HTERT RPE-1 (cell line): ENCODE data around the gene MAPK4.
"Not testable (repeated sequence)": the region's sequence is repeated elsewhere in the genome, so short reads cannot be mapped to it uniquely, and the experiment has no call there.

ENCODE experiments used
- in situ Hi-C: fragments of 300-500 bp; cut with MboI; formaldehyde crosslinking; loops from 4 replicates; pipeline ENCODE4 v1.14.3; 2020; ENCODE audit warnings: low sequenced_read_pairs

The MAPK4 gene

DNA sequence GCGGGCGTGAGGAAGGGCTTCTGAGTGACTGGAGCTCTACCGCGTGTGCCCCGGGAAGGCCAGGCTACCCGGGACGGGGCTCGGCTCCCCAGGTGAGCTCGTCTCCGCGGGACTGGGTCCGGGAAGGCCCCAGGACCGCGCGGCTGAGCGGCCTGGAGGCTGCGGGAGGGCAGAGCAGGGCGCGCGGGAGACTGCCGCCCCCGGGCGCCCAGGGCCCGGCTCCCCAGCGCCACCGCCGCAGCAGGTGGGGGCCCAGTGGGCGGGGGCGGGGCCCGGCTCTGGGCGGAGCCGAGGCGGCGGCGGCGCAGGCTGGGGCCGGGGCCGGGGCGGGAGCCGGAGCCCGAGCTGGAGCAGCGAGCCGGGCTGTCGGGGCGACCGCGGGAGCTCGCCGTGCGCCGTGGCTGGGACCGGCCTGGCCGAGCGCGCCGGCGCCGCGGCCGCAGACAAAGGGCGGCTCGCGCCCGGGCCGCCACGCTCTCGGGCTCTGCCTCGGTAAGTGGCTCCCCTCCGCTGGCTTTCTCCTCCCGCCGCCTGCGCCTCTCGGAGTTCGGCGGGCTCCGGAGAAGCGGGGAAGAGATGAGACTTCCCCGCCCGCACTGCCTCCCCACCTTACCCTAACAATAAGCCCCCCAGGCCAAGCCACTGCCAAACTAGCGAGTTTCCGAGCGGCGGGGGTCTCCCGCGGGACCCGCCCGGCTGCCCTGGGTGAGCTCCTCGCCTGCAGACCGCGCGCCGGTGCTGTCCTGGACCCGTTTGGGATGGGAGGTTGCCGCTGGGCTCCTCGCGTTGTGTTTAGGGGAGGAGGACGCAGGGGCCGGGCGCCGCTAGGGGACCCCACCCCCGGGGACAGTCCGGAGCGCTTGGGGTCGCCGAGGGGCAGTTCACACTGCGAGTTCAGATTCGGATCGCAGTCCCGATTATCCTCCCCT, at the start of gene MAPK4:
Gene MAPK4 (plus strand): TSS at position 336 of the 929 bp plus-strand sequence. CDS start 103,872 bp downstream, outside the sequence.
- in situ Hi-C loops: no loop called here

DNA sequence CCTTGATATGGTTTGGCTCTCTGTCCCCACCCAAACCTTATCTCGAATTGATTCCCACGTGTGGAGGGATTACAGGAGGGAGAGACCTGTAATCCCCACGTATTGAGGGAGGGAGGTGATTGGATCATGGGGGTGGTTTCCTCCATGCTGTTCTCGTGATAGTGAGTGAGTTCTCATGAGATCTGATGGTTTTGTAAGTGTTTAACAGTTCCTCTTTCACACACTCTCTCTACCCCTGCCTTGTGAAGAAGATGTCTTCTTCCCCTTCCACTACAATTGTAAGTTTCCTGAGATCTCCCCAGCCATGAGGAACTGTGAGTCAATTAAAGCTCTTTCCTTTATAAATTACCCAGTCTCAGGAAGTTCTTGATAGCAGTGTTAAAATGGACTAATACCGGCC, 42.6 kb upstream of the MAPK4 start:
- in situ Hi-C loops: not testable (repeated sequence)

DNA sequence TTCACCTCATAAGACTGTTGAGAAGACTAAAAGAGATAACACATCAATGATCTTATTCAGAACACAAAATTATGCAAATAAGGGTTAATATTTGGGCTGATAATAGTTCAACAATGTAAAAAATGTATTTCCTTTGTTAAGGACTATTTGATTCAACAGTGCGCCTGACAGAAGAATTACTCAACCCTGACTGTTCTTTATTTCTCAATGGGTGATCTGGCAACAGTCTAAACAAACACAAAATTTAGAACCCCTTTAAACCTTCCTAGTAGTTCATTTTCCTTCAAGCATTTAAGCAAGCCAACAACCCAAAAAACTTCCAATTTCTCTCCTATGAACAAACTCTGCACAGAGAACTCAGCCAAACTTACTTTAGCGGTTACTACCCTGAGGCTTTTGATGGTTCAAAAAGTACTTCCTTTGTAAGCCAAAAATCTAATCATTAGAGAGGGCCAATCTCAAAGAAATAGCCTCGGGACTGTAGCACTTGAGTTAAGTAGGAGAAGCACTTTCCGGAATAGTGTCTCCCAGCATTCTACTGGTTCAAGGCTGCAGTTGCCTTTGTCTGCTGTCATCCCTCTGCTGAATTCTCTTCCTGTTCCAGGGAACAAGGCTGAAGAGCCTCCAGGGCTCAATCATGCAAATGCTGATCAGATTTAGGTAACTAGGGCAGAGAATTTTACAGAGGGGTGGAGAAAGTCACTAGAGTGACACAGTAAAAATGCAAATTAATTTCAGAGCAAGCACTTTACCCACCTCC, 40.9 kb upstream of the MAPK4 start:
- in situ Hi-C loops: no loop called here

DNA sequence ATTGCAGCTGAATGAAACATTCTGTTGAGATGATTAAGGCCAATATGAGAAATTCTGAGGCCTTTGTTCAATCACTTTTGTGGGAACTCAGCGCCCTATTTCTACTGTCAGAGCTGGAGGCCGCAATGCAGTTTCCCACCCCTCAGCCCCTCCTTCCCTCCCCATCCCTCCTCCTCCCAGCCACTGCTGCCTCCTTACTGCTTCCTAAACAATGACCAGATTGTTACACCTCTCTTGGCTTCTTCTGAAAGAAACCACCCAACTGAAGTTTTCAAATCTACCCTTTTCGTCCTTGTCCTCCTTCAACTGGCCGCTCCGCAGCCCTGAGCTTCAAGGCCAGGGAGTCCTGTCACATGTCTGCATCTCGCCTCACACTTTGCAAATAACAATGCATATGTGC, 36.7 kb upstream of the MAPK4 start:
- in situ Hi-C loops: no loop called here

DNA sequence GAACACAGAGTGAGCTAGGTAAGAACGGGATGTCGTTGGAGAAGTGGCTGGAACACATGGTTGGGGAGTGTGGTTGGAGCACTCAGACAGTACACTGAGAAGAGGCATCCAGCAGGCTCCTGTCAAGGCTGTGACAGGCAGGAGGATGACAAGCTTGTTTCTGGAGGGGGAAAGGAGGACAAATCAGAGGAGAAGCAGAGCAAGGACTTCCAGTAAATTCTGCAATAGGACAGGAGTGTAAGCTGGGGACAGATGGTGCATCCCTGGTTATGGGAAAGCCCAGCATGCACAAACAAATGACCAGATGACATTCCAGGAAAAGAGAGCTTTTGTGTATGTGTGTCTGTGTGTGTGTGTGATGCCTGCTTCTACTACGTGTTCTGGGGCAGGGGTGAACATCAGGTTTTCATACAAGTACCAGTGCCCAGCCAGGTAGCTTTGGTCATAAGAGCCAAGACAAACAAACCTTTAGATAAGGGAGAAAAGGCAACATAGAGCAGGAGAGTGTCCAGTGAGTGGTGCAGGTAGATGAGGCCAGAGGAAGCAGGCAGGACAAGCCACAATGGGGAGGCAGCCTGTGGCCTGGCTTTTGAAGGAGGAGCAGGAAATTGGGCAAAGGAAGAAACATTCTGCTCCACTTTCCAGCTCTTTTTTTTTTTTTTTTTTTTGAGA, 32.1 kb upstream of the MAPK4 start:
- in situ Hi-C loops: no loop called here

DNA sequence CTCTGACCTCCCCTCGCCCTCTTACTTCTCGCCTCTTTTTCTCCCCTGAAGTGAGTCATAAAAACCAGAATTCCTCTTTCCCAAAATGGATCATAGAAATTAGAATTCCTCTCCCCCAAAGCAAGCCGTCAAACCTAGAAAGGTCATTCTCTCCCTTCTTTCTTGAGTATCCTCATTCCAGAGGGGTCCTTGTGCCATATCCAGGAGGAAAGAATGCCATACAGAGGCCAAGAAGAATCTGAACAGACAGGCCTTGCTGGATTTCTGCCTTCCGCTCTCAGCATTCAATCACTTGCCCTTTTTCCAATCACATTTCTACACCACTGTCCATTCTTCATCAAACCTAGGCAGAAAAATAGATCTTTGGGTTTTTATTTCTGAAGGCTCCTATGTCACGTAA, 31.1 kb upstream of the MAPK4 start:
- in situ Hi-C loops: no loop called here

DNA sequence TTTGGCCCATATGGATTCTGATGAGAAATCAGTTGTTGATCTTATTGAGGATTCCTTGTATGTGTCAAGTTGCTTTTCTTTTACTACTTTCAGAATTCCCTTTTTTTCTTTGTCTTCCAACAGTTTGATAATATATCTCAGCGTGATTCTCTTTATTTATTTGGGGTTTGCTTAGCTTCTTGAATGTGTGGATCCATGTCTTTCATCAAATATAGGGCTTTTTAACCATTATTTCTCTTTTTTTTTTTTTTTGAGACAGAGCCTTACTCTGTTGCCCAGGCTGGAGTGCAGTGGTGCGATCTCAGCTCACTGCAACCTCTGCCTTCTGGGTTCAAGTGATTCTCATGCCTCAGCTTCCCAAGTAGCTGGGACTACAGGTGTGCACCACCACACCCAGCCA, 26.1 kb upstream of the MAPK4 start:
- in situ Hi-C loops: not testable (repeated sequence)

DNA sequence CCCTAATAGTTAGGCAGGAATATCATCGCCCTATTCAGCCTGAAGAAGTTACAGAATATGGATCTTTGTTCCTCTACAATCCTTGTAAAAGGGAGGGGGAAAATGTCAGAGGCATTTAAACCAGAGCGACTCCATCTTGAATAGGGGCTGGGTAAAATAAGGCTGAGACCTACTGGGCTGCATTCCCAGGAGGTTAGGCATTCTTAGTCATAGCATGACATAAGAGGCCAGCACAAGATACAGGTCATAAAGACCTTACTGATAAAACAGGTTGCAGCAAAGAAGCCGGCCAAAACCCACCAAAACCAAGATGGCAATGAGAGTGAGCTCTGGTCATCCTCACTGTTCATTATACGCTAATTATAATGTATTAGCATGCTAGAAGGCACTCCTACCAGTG, 15.4 kb upstream of the MAPK4 start:
- in situ Hi-C loops: not testable (repeated sequence)

DNA sequence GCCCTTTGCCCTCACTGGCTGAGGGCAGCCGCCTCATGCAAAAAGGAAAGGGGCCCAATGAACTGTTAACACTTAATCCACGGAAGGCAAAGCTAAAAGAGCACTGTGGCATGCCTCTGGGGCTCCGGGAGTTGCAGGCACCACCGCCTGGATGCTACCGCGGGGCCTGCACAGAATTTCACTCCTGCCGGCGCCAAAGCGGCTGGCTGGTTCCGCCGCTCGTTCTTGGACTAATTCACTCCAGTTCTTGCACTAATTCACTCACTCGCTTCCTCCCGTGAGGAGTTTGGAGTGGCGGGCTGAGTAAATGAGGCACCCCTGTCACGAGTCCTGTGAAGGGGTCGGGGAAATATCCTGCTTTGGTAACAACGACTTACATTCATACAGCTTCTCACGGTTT, 14.0 kb upstream of the MAPK4 start:
- in situ Hi-C loops: no loop called here

DNA sequence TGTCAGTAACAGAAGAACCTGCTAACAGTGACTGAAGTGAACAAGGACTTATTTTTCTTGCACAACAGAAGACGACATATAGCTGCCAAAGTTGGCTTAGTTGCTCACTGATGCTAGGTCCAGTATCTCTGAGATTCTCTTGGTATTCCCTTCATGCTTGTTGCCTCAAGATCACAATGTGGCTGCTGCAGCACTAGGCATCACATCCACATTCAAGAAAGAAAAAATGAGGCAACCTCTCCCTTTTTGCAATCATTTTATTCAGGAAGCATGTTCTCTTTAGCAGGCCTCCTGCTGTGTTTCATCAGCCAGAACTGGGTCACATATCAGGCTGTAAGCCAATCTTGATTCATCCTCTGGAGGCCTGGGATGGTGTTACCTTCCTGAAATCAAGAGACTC, 11.7 kb upstream of the MAPK4 start:
- in situ Hi-C loops: no loop called here

DNA sequence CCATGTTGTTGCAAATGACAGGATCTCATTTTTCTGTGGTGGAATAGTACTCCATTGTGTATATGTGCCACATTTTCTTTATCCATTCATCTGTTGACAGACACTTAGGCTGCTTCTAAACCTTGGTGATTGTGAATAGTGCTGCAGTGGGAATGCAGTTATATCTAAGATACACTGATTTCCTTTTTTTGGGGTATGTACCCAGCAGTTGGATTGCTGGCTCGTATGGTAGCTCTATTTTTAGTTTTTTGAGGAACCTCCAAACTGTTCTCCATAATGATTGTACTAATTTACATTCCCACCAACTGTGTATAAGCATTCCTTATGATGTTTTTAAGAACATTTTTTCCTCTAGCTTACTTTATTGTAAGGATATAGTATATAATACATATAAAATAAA, 8.2 kb upstream of the MAPK4 start:
- in situ Hi-C loops: not testable (repeated sequence)

DNA sequence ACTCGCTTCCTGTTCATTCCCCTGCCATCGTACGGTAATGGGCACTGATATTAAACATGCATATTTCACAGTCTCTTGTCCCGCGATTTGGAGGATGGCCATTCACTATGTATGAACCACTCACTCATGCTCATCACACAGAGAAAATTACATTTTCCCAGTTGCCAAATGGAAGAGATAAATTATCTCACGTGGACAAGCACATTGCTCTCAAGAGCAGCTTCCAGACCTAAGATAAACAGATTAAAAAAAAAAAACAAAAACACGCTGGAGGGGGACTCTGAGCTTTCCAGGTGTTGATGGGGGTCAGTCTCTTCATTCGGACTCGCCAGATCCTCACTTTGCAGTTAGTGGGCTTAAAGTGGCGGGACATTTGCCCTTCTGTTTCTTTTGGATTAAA, 1.7 kb upstream of the MAPK4 start:
- in situ Hi-C loops: no loop called here

DNA sequence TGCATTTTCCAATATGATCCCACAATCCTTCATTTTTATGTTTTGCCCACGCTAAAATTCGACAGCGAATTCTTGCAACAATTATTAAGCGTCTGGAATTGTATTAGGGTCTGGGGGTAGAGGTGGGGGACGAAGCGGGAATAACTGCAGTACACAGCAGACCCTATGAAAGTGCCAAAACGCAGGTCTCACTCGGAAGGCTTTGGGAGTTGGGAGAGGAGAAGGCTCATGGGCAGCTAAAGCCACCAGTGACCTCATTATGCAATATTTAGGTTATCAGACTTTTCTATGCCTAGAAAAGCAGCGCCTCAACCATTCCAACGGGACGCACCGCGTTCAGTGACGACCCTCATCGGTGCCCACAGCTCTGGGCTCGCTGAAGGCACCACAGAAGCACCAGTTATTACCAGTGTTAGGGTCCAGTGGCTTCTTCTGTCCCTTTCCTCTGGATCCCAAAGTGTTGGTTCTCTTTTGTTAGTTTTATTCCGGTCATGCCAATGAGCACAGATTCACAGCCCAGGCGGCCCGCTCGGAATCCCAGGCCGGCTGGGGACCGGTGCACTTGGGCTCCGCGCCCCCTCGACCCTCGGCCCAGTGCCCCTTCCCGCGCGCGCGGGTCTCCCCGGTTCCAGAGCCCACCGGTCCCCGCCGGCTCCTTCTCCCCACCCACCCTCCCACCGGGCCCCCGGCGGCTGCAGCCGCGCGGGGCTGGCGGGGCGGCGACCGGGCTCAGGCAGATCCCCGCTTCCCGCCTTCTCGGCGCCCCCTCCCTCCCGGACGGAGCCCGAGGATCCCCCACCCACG, 737 bp upstream of the MAPK4 start:
- in situ Hi-C loops: no loop called here

DNA sequence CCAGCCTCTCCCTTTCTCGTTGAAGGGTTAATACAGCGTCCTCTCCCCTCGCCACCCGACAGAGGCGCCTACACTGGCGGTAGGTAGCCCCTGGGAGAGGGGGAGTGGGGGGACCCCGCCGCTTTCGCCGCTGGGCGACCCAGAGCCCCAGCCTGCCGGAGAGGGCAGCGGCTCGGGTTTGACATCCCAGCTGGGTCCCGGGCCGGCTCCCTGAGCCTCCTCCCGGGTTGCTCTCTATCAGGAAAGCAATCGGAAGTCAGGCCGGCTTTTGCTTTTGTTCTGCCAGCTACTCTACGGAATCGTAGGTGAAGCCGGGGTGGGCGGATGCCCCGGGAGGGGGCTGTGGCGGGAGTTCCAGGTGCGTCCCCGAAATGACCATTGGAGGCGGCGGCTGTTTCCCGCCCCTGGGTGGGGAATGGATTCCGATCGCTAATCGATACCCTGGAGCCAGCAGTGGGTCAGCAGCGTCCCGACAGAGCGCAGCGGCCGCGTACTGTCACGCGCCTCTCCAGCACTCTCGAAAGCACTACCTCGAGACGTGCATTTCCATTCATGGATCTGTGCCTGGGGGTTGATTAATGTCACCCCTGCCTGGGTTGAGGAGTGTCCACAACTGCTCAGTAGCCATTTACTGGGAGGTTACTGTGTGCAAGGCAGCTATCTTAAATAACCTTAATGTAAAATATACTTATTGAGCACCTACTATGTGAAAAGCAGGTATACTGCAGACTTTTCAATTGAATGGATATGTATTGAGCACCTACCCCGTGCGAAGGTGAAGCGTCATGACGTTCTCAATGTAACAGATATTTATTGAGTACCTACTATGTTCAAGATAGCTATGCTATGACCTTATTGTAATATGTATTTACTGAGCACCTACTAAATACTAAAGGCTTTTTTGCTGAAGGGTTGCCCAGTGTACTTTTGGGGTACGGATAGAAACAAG, 1.1 kb downstream of the MAPK4 start:
- in situ Hi-C loops: no loop called here

DNA sequence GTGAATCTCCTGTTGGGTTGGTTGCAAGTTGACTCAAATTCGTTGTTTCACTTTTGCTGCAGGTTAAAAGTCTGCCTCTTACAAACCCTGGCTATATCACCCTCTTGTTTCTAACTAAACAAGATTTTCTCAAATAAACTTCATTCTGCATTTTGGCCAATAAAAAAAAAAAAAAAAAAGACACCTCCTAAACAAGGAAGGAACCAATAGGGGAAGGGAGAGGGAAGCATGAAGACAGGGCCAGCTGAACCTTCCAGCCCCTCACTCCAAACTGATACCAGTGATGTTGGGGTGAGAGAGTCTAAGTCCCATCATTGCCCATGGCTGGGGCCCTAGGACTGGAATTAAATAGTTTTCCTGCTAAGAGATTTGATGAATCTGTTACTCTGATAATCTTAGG, 2.4 kb downstream of the MAPK4 start:
- in situ Hi-C loops: not testable (repeated sequence)

DNA sequence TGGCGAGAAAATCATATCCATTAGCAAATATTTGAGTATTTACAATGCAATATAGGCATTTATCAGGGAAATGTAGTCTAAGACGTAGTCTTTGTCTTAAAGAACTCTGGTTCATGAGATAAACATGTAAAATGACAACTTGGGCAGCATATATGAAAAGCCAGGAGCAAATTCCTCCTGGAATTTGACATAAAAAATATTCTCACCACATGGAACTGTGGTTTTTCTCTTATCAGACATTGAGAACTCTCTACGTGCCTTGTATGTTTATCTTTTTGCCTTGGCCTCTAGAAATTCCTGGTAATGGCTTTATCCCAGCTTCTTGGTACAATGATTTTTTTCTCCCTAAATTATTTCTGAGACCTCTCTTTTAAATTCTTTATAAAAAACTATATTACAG, 2.8 kb downstream of the MAPK4 start:
- in situ Hi-C loops: no loop called here

DNA sequence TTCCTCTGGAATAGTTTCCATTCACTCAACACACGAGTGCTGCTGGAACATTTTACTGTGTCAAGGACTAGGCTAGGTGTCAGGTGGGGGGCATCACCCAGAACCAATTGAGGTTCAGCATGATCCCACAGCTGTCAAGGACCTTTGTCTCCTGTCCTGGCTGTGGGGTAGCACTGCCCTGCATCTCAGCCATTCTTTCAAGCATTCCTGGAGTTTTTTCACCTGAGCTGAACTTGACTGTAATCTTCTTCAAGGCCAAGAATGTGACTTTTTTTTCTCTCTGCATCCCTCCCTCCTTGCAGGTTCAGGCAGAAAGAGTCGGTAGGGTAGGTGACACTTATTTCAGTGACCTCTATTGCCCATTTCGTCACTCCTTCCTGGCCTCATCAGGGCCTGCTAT, 3.5 kb downstream of the MAPK4 start:
- in situ Hi-C loops: no loop called here

DNA sequence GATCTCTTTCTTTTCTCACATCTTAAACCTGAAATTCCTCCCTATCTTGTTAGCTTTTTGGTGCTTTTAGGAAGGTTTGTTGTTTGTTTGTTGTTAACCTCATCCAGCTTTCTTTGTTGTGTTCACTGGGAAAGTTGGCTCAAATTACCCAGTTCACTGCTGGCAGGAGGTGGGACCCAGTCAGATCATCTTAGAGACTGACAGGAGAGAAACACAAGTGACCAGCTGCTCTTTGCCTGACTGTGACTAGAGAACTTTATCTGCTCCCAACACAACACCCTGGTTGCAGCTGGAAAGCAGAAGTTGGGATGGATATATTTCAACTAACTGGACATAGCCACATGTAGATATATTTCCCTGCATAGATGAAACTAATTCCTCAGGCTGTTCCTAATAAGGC, 10.0 kb downstream of the MAPK4 start:
- in situ Hi-C loops: no loop called here

DNA sequence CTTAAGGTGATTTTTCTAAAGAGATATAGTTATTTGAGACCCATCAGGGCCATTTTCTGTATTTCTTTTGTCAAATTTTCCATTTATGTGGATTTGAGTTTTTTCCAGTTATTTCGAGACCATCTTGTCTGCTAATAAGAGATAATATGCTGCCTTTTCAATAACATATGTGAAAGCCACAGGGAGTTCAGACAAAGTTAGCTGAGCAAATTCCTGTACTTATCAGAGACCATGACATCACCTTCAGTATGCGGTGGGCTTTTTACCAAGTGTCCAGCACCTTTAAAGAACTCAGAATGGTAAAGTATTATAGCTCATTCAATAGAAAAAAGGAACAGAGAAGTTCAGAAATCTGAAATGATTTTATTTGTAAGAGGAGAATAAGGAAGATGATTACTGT, 11.7 kb downstream of the MAPK4 start:
- in situ Hi-C loops: no loop called here

DNA sequence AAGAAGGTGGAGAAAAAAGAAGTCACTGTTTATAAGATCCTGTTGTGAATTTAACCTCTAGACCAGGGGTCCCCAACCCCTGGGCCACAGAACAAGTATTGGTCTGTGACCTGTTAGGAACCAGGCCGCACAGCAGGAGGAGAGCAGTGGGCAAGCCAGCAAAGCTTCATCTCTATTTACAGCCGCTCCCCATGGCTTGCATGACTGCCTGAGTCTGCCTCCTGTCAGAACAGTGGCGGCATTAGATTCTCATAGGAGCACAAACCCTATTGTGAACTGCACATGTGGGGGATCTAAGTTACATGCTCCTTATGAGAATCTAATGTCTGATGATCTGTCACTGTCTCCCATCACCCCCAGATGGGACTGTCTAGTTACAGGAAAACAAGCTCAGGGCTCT, 13.3 kb downstream of the MAPK4 start:
- in situ Hi-C loops: not testable (repeated sequence)
